Activated CD8-positive, alpha-beta T cell treated with anti-CD3 and anti-CD28 coated beads, Interleukin-2, amount 10 ng/mL, durations not matched to agents 7 days and 5 days (primary cell): Measurements from ENCODE around the gene TLE3. TPM values are rescaled to one million over a fixed set of nuclear protein-coding genes. Genes with fewer than 3 reads are reported as not detected.

Experiments used
- ATAC-seq: fragments of 150-1000 bp; cut with Tn5 transposase; one replicate; pipeline ENCODE4 v1.10.0; 2021; ENCODE audit warnings: moderate library complexity
- CTCF ChIA-PET: fragments of 350-600 bp; sonication (Branson Sonifier 250); formaldehyde crosslinking; loops from one replicate; lab custom pipeline; 2021; ENCODE audit warnings: antibody characterized with exemption; lab: Charles Lee
- POLR2A ChIA-PET: fragments of 350-600 bp; sonication (Branson Sonifier 250); formaldehyde crosslinking; loops from one replicate; lab custom pipeline; 2021; ENCODE audit warnings: antibody characterized with exemption; lab: Charles Lee
- DNase-seq: peaks from one replicate; pipeline ENCODE4 v3.0.0-alpha.2; 2020
- H3K27ac Mint-ChIP-seq: one replicate; pipeline ENCODE4 v1.8.0; 2021; ENCODE audit warnings: mild to moderate bottlenecking, mixed read lengths
- H3K27me3 Mint-ChIP-seq: one replicate; pipeline ENCODE4 v1.8.0; 2021; ENCODE audit warnings: low read depth, mixed read lengths
- H3K36me3 Mint-ChIP-seq: one replicate; pipeline ENCODE4 v1.8.0; 2021; ENCODE audit warnings: low read depth, mixed read lengths
- H3K4me1 Mint-ChIP-seq: one replicate; pipeline ENCODE4 v1.8.0; 2021; ENCODE audit warnings: low read depth, mixed read lengths
- H3K4me3 Mint-ChIP-seq: one replicate; pipeline ENCODE4 v1.8.0; 2021; ENCODE audit warnings: mild to moderate bottlenecking, mixed read lengths
- H3K9me3 Mint-ChIP-seq: one replicate; pipeline ENCODE4 v1.8.0; 2022; ENCODE audit warnings: mixed read lengths; ENCODE audit not compliant: insufficient read depth
- total RNA-seq, 2 experiments: library from RNA; stranded (reverse); gene quantifications; one replicate each; pipeline ENCODE4 v1.2.3, GENCODE V29; 2021

Gene TLE3
- total RNA-seq, 2 experiments from 2014 or later = 64.0 to 71.1 TPM

DNA sequence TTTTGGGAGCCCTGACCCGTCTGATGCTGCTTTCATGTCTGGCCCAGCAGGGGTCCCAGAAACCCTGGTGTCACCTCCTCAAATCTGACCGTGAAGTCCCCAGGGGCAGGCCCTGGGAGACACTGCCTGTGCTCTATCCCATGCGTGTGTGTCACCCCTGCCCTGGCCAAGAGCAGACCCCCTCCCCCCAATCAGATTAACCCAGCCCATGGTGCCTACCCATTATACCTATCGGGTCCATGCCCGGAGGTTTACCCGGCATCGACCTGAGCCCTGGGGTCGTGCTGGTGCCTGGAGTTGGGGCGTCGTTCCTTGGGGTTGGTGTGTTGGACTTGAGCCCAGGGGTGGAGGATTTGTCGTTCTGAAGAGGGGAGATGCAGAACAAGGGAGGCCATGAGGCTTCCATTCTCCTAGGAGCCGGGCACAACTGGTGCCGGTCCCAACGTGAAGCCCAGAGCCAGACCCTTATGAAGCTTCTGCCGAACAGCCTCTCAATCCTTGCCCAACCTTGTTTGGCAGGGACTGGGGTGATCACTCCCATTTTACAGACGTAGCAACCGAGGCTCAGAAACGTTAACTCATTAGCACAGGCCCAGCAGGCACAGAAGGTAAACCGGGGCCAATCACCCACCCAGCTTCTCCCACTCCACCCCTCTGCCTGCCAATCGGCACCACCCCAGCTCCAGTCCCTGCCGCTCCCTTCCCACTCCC is 39.6 kb downstream of the TLE3 start:
- Mint-ChIP-seq H3K4me1 (no peaks in the 10 kb centered on the region), H3K4me3 (no peak overlapping the region), H3K9me3 (no peaks in the 10 kb centered on the region), H3K27me3 (no peaks in the 10 kb centered on the region), H3K27ac (no peak overlapping the region), H3K36me3 (peaks cover 61% of the 10 kb centered on the region)
- ATAC-seq = no peak
- DNase-seq = no peak
- ChIA-PET CTCF (no interaction called here), POLR2A (interaction anchor here (1.5 kb wide), 1 partner anchor 39 kb away, joined by 3 read pairs; the partner anchor contains the start of gene TLE3)

DNA sequence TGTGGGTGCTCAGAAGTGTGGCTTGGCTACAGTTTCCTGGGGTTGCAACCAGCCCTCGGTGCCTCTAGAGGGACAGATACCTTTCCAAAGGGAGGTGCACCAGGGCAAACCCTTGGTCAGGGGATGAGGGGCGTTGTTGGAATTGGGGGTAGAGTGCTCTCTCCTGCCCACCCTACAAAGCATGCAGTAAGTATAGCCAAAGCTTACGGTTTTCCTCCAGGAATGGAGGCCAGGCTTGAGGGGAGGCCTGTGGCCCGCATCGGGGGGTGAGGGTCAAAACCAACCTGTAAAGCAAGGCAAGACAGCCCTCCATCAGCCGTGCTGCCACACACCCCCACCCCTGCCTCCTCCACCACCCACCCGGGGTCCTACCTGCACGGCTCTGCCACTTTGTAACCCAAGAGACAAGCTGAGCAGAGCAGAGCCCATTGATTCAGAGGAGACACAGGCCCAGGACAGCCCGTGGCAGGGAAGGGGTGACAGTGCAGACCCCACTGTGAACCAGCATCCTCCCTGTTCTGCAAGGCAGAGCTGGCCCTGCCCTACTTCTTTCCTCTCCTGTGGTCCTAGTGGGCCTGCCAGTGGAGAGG is 41.5 kb downstream of the TLE3 start:
- no peaks in the 10 kb centered on the region for H3K27me3 Mint-ChIP-seq
- ATAC-seq (no peak), DNase-seq (no peak)
- POLR2A ChIA-PET = no interaction called here
- H3K9me3 Mint-ChIP-seq = no peaks in the 10 kb centered on the region
- H3K4me1 Mint-ChIP-seq = no peaks in the 10 kb centered on the region
- H3K4me3 Mint-ChIP-seq = no peak overlapping the region
- peaks cover 67% of the 10 kb centered on the region for H3K36me3 Mint-ChIP-seq
- CTCF ChIA-PET = no interaction called here
- H3K27ac Mint-ChIP-seq = no peak overlapping the region

DNA sequence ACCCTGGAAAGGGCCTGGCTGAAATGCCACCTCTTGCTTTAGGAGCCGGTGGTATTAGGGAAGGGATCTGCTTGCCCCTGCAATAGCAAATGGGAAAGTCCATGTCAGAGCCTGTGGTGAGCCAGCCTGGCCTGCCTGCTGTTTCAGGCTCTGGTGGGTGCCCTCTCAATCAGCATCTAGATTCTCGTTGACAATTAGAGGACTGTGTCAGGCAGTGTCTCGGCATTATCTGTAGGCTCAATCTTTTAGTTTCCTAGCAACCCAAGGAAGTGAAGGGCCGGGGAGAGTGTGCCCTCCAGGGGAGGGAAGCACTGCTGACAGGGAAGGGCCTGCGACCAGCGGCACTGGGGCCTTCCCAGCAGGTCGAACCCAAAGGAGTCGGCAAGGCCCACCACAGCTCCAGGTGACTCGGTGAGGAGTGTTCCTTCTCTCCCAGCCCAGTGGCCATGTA is 42.1 kb downstream of the TLE3 start:
- Mint-ChIP-seq H3K4me1 (no peaks in the 10 kb centered on the region), H3K9me3 (no peaks in the 10 kb centered on the region), H3K27ac (no peak overlapping the region), H3K4me3 (no peak overlapping the region), H3K36me3 (peaks cover 66% of the 10 kb centered on the region), H3K27me3 (no peaks in the 10 kb centered on the region)
- no peak for DNase-seq
- CTCF ChIA-PET = no interaction called here
- POLR2A ChIA-PET = no interaction called here
- no peak for ATAC-seq

DNA sequence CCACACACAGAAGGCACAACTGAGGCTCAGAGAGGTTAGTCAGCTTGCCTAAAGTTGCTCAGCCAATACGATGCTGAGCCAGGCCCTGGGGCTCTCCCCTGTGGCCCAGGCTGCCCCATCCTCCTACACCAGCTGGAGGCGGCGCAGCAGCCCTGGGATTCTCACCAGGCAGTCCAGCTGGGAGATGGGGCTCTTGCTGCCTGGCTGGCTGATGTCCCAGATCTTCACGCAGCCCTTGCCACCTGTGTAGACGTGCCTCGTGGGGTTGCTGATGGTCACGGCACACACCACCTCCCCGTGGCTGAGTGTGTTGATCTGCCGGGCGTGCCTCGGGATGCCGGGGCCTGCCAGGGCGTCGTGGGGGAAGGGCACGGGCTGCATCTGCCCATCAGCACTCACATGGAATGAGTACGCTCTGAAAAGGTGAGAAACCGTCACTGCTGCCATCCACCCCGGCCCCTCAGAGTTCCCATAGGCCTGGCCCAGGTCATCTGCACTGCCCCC is 42.8 kb downstream of the TLE3 start:
- H3K4me3 Mint-ChIP-seq = no peak overlapping the region
- ChIA-PET CTCF (no interaction called here), POLR2A (no interaction called here)
- H3K27ac Mint-ChIP-seq = peak overlapping the region; percentile 46
- ATAC-seq = no peak
- H3K9me3 Mint-ChIP-seq = no peaks in the 10 kb centered on the region
- peaks cover 68% of the 10 kb centered on the region for H3K36me3 Mint-ChIP-seq
- DNase-seq = no peak
- no peaks in the 10 kb centered on the region for H3K27me3 Mint-ChIP-seq
- H3K4me1 Mint-ChIP-seq = no peaks in the 10 kb centered on the region

DNA sequence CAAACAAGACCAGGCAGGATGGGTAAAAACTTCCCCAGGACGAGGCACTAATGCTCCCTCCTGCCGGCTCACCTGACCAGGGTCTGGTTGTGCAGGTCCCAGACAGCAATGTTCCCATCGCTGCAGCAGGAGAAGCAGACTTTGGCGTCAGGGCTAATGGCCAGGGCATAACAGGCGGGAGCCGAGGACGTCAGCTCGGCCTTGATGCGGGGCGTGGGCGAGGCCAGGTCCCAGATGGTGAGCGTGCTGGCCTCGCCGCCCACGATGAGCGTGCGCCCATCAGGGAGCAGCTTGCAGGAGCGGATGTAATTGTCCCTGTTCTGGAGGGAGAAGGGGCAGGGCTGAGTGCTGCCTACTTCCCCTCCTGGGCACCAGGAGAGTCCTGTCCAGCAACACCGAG is 43.4 kb downstream of the TLE3 start:
- ChIA-PET POLR2A (interaction anchor here (0.6 kb wide), 1 partner anchor 10 kb away, joined by 3 read pairs; no protein-coding TSS in a partner anchor), CTCF (no interaction called here)
- H3K9me3 Mint-ChIP-seq = no peaks in the 10 kb centered on the region

DNA sequence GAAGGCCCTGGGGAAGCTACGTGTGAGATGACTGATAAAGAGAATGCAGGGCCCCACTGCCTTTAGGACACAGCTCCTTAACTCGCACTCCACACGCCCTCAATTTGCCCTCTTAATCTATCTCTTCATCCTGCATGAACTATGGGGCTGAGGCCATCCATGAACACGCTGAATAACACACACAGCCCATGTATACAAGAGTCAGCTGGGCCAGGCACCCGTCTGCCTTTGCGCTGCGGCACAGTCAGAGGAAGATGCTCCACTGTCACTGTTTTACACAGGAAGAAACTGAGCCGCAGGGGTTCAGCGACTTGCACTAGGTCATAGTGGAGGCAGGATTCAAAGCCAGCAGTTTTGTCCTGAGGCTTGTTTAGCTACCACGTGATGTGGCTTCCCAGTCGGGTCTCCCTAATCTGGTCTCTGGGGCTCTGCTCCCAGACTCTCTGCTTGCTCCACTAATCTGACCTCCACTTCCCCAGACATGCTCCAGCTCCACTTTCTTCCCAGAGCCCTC is 43.9 kb downstream of the TLE3 start:
- no peaks in the 10 kb centered on the region for H3K27me3 Mint-ChIP-seq
- H3K36me3 Mint-ChIP-seq = peaks cover 62% of the 10 kb centered on the region
- no peak overlapping the region for H3K4me3 Mint-ChIP-seq
- no peaks in the 10 kb centered on the region for H3K4me1 Mint-ChIP-seq
- ChIA-PET POLR2A (interaction anchor here (0.6 kb wide), 1 partner anchor 9 kb away, joined by 3 read pairs; no protein-coding TSS in a partner anchor), CTCF (no interaction called here)
- H3K27ac Mint-ChIP-seq = peak overlapping the region; percentile 58
- no peak for ATAC-seq
- H3K9me3 Mint-ChIP-seq = no peaks in the 10 kb centered on the region
- no peak for DNase-seq

More for the DNA sequence above, 43.4 kb downstream of the TLE3 start:
- Mint-ChIP-seq H3K27ac (no peak overlapping the region), H3K36me3 (peaks cover 66% of the 10 kb centered on the region), H3K27me3 (no peaks in the 10 kb centered on the region), H3K4me3 (no peak overlapping the region), H3K4me1 (no peaks in the 10 kb centered on the region)
- no peak for ATAC-seq
- no peak for DNase-seq

DNA sequence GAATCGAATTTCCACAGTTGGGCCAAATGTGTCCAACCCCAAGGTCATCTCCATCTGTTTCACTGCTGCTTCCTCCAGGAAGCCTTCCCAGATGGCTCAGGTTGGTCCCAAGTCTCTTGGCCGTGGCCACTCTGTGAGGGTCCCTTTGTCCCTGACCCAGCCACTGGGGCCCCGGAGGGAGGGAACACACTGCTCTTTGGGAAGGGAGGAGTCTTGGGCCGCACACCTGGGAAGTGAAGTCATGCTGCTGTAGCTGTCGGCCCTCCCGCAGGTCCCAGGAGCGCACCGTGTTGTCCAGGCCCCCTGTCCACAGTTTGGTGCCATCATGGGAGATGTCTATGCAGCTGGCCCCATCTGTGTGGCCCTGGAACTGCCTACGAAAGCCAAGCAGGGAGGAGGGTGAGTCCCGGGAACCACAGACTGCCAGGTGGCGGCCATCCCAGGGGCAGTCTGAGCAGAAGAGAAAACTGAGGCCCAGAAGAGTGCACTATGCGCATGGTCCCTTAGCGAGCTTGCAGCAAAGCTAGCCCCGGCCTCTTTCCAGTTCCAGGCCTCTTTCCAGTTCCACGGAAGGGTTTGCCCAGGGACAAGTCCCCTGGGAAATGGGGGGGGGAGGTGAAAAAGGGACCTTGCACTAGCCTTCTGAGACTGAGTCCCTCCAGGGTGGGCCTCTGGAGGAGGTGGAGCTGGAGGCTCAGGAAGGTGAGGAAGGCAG is 44.6 kb downstream of the TLE3 start:
- no peaks in the 10 kb centered on the region for H3K9me3 Mint-ChIP-seq
- no peaks in the 10 kb centered on the region for H3K4me1 Mint-ChIP-seq
- ChIA-PET CTCF (no interaction called here), POLR2A (no interaction called here)
- ATAC-seq = no peak
- H3K27me3 Mint-ChIP-seq = no peaks in the 10 kb centered on the region
- peak overlapping the region; percentile 58 for H3K27ac Mint-ChIP-seq
- no peak overlapping the region for H3K4me3 Mint-ChIP-seq
- peaks cover 55% of the 10 kb centered on the region for H3K36me3 Mint-ChIP-seq
- DNase-seq = no peak

DNA sequence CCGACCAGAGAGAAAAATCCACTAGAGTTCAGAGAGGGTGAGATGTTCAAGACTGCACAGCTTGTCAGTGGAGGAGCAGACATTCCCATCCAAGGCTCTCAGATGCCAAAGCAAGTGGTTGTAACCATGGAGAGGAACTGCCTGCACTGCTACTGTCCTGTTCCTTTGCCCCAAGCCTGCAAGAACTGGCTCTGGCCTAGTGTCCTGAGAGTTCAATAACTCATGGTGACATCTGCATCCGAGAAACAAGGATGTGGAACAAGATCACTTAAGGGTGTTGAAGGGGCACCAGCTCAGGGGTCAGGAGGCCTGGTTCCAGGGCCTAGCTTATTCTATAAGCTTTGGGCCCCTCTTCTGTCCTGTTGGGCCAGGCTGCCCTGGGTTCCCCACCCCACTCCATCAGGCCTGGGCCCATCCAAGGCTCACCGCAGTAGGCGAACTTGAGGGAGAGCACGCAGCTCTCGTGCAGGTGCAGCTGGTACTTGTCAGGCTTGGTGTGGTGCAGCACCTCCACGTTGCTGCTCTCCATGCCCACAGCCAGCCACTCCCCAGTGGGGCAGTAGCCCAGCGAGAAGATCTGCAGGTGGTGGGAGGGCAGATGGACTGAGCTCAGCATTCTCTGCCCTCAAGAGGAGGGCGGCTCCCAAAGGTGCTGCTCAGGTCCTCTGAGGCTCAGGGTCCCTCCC is 45.6 kb downstream of the TLE3 start:
- H3K9me3 Mint-ChIP-seq = no peaks in the 10 kb centered on the region
- POLR2A ChIA-PET = no interaction called here
- CTCF ChIA-PET = no interaction called here
- H3K4me3 Mint-ChIP-seq = no peak overlapping the region
- no peaks in the 10 kb centered on the region for H3K27me3 Mint-ChIP-seq
- H3K27ac Mint-ChIP-seq = peak overlapping the region; percentile 49
- H3K36me3 Mint-ChIP-seq = peaks cover 50% of the 10 kb centered on the region
- no peaks in the 10 kb centered on the region for H3K4me1 Mint-ChIP-seq
- no peak for ATAC-seq
- no peak for DNase-seq

DNA sequence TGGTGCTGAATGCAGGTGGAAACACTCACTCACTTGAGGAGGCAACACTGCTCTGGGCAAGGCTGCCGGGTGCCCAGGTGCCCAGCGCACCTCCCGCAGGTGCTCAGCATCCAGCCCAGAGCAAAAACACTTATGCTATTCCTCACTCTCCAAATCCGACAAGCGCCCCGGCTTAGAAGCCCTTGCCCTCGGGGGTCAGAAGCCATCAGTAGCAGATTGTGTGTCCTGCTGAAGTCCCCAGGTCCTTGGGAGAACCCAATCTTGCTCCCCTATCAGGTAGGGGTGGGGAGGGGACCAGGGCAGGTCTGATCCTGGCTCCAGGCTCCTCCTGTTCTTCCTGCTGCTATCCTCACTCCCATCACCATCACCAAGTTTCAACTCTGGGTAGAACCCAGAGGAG is 46.7 kb downstream of the TLE3 start:
- ATAC-seq = no peak
- Mint-ChIP-seq H3K36me3 (peaks cover 53% of the 10 kb centered on the region), H3K4me1 (no peaks in the 10 kb centered on the region), H3K4me3 (no peak overlapping the region), H3K9me3 (no peaks in the 10 kb centered on the region), H3K27ac (no peak overlapping the region), H3K27me3 (no peaks in the 10 kb centered on the region)
- ChIA-PET POLR2A (no interaction called here), CTCF (no interaction called here)
- no peak for DNase-seq

DNA sequence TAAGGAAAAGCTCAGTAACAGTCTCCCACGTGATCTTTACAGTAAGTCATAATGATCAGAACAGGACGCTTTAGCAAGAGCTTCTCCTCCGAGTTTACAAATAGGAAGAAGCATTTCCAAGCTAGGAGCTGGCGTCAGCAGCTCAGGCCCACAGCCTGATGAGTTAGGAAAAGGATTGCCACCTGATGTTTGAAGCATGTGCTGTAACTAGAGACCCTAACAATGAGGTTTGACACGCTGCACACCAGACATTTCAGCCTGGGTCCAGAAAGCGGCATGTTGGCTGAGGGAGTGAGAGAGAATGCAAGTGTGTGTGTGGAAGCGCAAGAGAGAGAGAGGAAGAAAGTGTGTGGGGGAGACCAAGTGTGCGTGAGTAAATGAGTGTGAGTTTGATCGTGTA is 47.3 kb downstream of the TLE3 start:
- ChIA-PET POLR2A (no interaction called here), CTCF (no interaction called here)
- no peaks in the 10 kb centered on the region for H3K4me1 Mint-ChIP-seq
- no peaks in the 10 kb centered on the region for H3K9me3 Mint-ChIP-seq
- no peak overlapping the region for H3K27ac Mint-ChIP-seq
- ATAC-seq = no peak
- no peak overlapping the region for H3K4me3 Mint-ChIP-seq
- H3K27me3 Mint-ChIP-seq = no peaks in the 10 kb centered on the region
- no peak for DNase-seq
- H3K36me3 Mint-ChIP-seq = peaks cover 51% of the 10 kb centered on the region

DNA sequence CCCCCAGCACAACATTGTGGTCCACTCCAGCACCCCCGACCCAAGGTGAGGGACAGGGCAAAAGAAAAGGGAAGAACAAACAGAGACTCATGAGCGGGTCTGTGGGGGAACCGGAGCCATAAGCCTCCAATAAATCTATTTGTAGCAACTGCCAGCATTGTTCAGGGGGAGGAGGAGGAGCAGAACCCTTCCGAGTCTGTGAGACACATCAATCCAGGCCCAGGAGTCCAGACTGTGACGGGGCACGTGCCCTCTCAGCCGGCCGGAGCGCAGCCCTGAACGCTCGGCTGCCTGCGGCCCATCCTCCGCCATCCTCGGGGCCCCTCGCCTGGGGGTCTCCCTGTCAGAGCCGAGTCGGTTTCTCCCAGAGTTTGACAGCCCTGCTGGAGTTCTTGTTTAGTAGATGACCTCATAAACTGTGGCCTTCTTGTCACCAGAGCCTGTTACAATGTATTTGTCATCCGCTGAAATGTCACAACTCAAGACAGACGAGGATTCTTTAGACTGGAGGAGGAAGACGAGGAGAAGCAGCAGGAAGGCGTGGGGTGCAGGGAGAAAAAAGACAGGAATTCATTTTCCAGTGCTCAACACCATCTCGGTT is 47.9 kb downstream of the TLE3 start:
- ATAC-seq = no peak
- no peaks in the 10 kb centered on the region for H3K4me1 Mint-ChIP-seq
- ChIA-PET POLR2A (no interaction called here), CTCF (no interaction called here)
- H3K27ac Mint-ChIP-seq = no peak overlapping the region
- H3K36me3 Mint-ChIP-seq = peaks cover 44% of the 10 kb centered on the region
- no peaks in the 10 kb centered on the region for H3K9me3 Mint-ChIP-seq
- DNase-seq = no peak
- H3K4me3 Mint-ChIP-seq = no peak overlapping the region
- H3K27me3 Mint-ChIP-seq = no peaks in the 10 kb centered on the region
